H1 (cell line): Measurements from ENCODE around the gene CYTH1. TPM values are rescaled to one million over a fixed set of nuclear protein-coding genes. Genes with fewer than 3 reads are reported as not detected.

Experiments
- CTCF ChIA-PET: fragments of 300-600 bp; sonication (Branson Sonifier 250); formaldehyde crosslinking; loops from one replicate; lab custom pipeline; 2021; ENCODE audit not compliant: partially characterized antibody; lab: Charles Lee
- POLR2A ChIA-PET: fragments of 300-600 bp; sonication (Branson Sonifier 250); formaldehyde crosslinking; loops from one replicate; lab custom pipeline; 2021; ENCODE audit warnings: inconsistent platforms; ENCODE audit not compliant: partially characterized antibody; lab: Charles Lee
- DNase-seq, 2 experiments: peaks; one replicate each; pipeline versions ENCODE4 v3.0.0 to v3.0.0-alpha.2; 2010 to 2022; ENCODE audit warnings: low spot score in 2 of 2, low read depth in 1 of 2, mixed read lengths in 1 of 2
- FAIRE-seq: peaks from 2 replicates; lab custom pipeline; 2011; peaks lifted over from hg19 to GRCh38; lab: Jason Lieb, UNC
- H2AFZ ChIP-seq: 2 replicates; pipeline ENCODE4 v1.8.1; 2012; ENCODE audit warnings: low read length, inconsistent platforms
- H2AK5ac ChIP-seq: 2 replicates; pipeline ENCODE4 v1.6.1; 2013; ENCODE audit warnings: low read depth, low read length
- H2BK120ac ChIP-seq: replicated peaks from 2 replicates; pipeline ENCODE3; 2013; ENCODE audit warnings: low read depth, low read length, inconsistent platforms
- H2BK12ac ChIP-seq: 2 replicates; pipeline ENCODE4 v1.6.1; 2013; ENCODE audit warnings: low read depth, low read length
- H2BK15ac ChIP-seq: 2 replicates; pipeline ENCODE4 v1.6.1; 2013; ENCODE audit warnings: low read length
- H2BK20ac ChIP-seq: 2 replicates; pipeline ENCODE4 v1.6.1; 2013; ENCODE audit warnings: low read length
- H2BK5ac ChIP-seq: 2 replicates; pipeline ENCODE4 v1.6.1; 2013; ENCODE audit warnings: low read depth, low read length
- H3K14ac ChIP-seq: 2 replicates; pipeline ENCODE4 v1.6.1; 2013; ENCODE audit warnings: inconsistent platforms; ENCODE audit not compliant: insufficient read length
- H3K18ac ChIP-seq: 2 replicates; pipeline ENCODE4 v1.6.1; 2013; ENCODE audit warnings: low read length; ENCODE audit errors: extremely low read depth
- H3K23ac ChIP-seq: 2 replicates; pipeline ENCODE4 v1.6.1; 2013; ENCODE audit warnings: inconsistent platforms; ENCODE audit not compliant: insufficient read length
- H3K23me2 ChIP-seq: 2 replicates; pipeline ENCODE4 v1.6.1; 2013; ENCODE audit warnings: low read depth, low read length
- H3K27ac ChIP-seq: 2 replicates; pipeline ENCODE4 v1.6.1; 2011; ENCODE audit warnings: low read depth, low read length, inconsistent platforms
- H3K27me3 ChIP-seq, 4 experiments: replicated peaks in 1 of 4; 1 replicate in 1 of 4; 2 replicates in 3 of 4; pipeline versions ENCODE4 v1.6.1 to v1.8.1; 2011 to 2013; ENCODE audit warnings: low read length in 3 of 4, mild to moderate bottlenecking in 3 of 4, inconsistent platforms in 2 of 4, mixed read lengths in 2 of 4, moderate library complexity in 1 of 4; ENCODE audit not compliant: control insufficient read depth in 3 of 4, insufficient read depth in 3 of 4; ENCODE audit errors: extremely low read depth in 1 of 4
- H3K36me3 ChIP-seq, 4 experiments: 2 replicates each; pipeline versions ENCODE4 v1.6.1 to v1.8.1; 2011 to 2013; ENCODE audit warnings: mild to moderate bottlenecking in 4 of 4, low read length in 3 of 4, moderate library complexity in 2 of 4, control low read depth in 1 of 4, inconsistent platforms in 1 of 4; ENCODE audit not compliant: insufficient read depth in 4 of 4, control insufficient read depth in 2 of 4
- H3K4ac ChIP-seq: replicated peaks from 2 replicates; pipeline ENCODE3; 2013; ENCODE audit warnings: low read length, low read depth, mixed read lengths, inconsistent platforms; ENCODE audit not compliant: insufficient read length
- H3K4me1 ChIP-seq, 4 experiments: replicated peaks in 1 of 4; 1 replicate in 1 of 4; 2 replicates in 3 of 4; pipeline versions ENCODE4 v1.6.1 to v1.8.1; 2011 to 2013; ENCODE audit warnings: low read length in 3 of 4, inconsistent platforms in 2 of 4, mixed read lengths in 1 of 4; ENCODE audit not compliant: insufficient read depth in 4 of 4, control insufficient read depth in 3 of 4
- H3K4me2 ChIP-seq, 2 experiments: 2 replicates each; pipeline versions ENCODE4 v1.6.1 to v1.8.1; 2011 to 2013; ENCODE audit warnings: low read depth in 2 of 2, low read length in 2 of 2, control low read depth in 1 of 2, inconsistent platforms in 1 of 2, mild to moderate bottlenecking in 1 of 2; ENCODE audit not compliant: insufficient read depth in 1 of 2
- H3K4me3 ChIP-seq, 4 experiments: fragments of 200-600, 300-600 bp in 1 of 4; sonication (generic), shearing (Covaris generic), sonication (Bioruptor Twin) in 1 of 4; 2 replicates each; pipeline versions ENCODE4 v1.5.1 to v1.8.1; 2011 to 2016; ENCODE audit warnings: low read length in 4 of 4, low read depth in 3 of 4, control low read depth in 2 of 4, inconsistent platforms in 2 of 4, mild to moderate bottlenecking in 2 of 4, mixed read lengths in 1 of 4, moderate library complexity in 1 of 4; ENCODE audit not compliant: insufficient read depth in 2 of 4; ENCODE audit errors: extremely low read depth in 1 of 4
- H3K56ac ChIP-seq: replicated peaks from 2 replicates; pipeline ENCODE3; 2013; ENCODE audit warnings: low read depth, mild to moderate bottlenecking, mixed read lengths, low read length, inconsistent platforms; ENCODE audit not compliant: insufficient read length
- H3K79me1 ChIP-seq: 2 replicates; pipeline ENCODE4 v1.6.1; 2013; ENCODE audit warnings: low read depth, low read length, control low read depth
- H3K79me2 ChIP-seq, 2 experiments: 2 replicates each; pipeline versions ENCODE4 v1.6.1 to v1.8.1; 2012 to 2013; ENCODE audit warnings: low read length in 2 of 2, mild to moderate bottlenecking in 2 of 2, inconsistent platforms in 1 of 2; ENCODE audit not compliant: insufficient read depth in 2 of 2, control insufficient read depth in 1 of 2
- H3K9ac ChIP-seq, 4 experiments: replicated peaks in 1 of 4; 1 replicate in 1 of 4; 2 replicates in 3 of 4; pipeline versions ENCODE4 v1.6.1 to v1.8.1; 2011 to 2013; ENCODE audit warnings: low read depth in 3 of 4, low read length in 3 of 4, control low read depth in 2 of 4, mild to moderate bottlenecking in 2 of 4, moderate library complexity in 2 of 4, inconsistent platforms in 1 of 4; ENCODE audit errors: extremely low read depth in 1 of 4
- H3K9me3 ChIP-seq, 2 experiments: 2 replicates each; pipeline versions ENCODE4 v1.6.1 to v1.8.1; 2012 to 2013; ENCODE audit warnings: mild to moderate bottlenecking in 2 of 2, moderate library complexity in 2 of 2, control low read depth in 1 of 2, inconsistent platforms in 1 of 2, low read depth in 1 of 2, low read length in 1 of 2, mixed read lengths in 1 of 2; ENCODE audit not compliant: insufficient read depth in 2 of 2
- H4K20me1 ChIP-seq, 2 experiments: replicated peaks in 1 of 2; 2 replicates each; pipeline versions ENCODE3 to v1.8.1; 2011 to 2013; ENCODE audit warnings: inconsistent platforms in 2 of 2, low read length in 2 of 2, mild to moderate bottlenecking in 1 of 2; ENCODE audit not compliant: insufficient read depth in 2 of 2, control insufficient read depth in 1 of 2
- H4K5ac ChIP-seq: 2 replicates; pipeline ENCODE4 v1.6.1; 2013; ENCODE audit warnings: low read length, low read depth, mixed read lengths, inconsistent platforms; ENCODE audit not compliant: insufficient read length
- H4K8ac ChIP-seq: 2 replicates; pipeline ENCODE4 v1.8.0; 2013; ENCODE audit warnings: mild to moderate bottlenecking, moderate library complexity, low read length, inconsistent platforms; ENCODE audit not compliant: insufficient read depth; ENCODE audit errors: extremely low read depth
- H4K91ac ChIP-seq: replicated peaks from 2 replicates; pipeline ENCODE3; 2013; ENCODE audit warnings: low read length, mixed read lengths, inconsistent platforms; ENCODE audit not compliant: insufficient read length
- WGBS, 2 experiments: shearing (Covaris generic) in 1 of 2; methylation state at CpG; one replicate each; pipeline versions ENCODE4 v1.1.6 to v1.1.7; 2013 to 2015; ENCODE audit warnings: low lambda C conversion rate in 2 of 2, mixed read lengths in 2 of 2, inconsistent platforms in 1 of 2, low coverage in 1 of 2, missing lambda C conversion rate in 1 of 2; ENCODE audit not compliant: insufficient replicate concordance in 2 of 2, insufficient coverage in 1 of 2, insufficient read length in 1 of 2; ENCODE audit errors: extremely low coverage in 1 of 2, missing lambda C conversion rate in 1 of 2; 5-methylcytosine and 5-hydroxymethylcytosine counted together
- polyA plus RNA-seq, 7 experiments: library from polyadenylated mRNA; depleted of rRNA in 3 of 7; stranded (reverse) in 5 of 7; unstranded in 2 of 7; fragments of >200 nt in 5 of 7; fragments of 200-250 nt in 2 of 7; gene quantifications; 1 replicate in 5 of 7; 2 replicates in 1 of 7; 4 replicates in 1 of 7; pipeline versions ENCODE4 v1.2.1 to v1.2.3, GENCODE V29; 2011 to 2013; ENCODE audit warnings: missing spikeins in 2 of 7, mixed read lengths in 2 of 7
- total RNA-seq: library from RNA; stranded (reverse); fragmentation: NEBNext Ultra II Directional; extraction: Animal tissue kit (Norgen Biotek cat#: 25700); gene quantifications from 2 replicates; pipeline ENCODE4 v1.2.1, GENCODE V29; 2021

CYTH1 gene
- total and polyA plus RNA-seq, 2 of the 8 experiments (the other 6 are each of a cell fraction or from before 2014, with no cell fraction given): 12.8 to 14.8 TPM

GRCh38 chr17:78637643-78638420 is 144.2 kb downstream of the CYTH1 start:
- no peak overlapping the region for H4K8ac ChIP-seq
- no peaks in the 10 kb centered on the region for H4K20me1 ChIP-seq
- no peak overlapping the region for H2AK5ac ChIP-seq
- H4K91ac ChIP-seq: no peak overlapping the region
- H4K5ac ChIP-seq: no peak overlapping the region
- DNase-seq (no peak), FAIRE-seq (no peak)
- CTCF ChIA-PET: interaction anchor here (0.7 kb wide), 1 partner anchor 18 kb away, joined by 4 read pairs; no protein-coding TSS in a partner anchor
- H3K4me2 ChIP-seq: no peak overlapping the region
- no peaks in the 10 kb centered on the region for H3K79me1 ChIP-seq
- no peak overlapping the region for H2BK20ac ChIP-seq
- H3K18ac ChIP-seq: no peak overlapping the region
- H3K4me3 ChIP-seq: no peak overlapping the region
- no peak overlapping the region for H2BK12ac ChIP-seq
- H3K27ac ChIP-seq: no peak overlapping the region
- H3K27me3 ChIP-seq: no peaks in the 10 kb centered on the region
- no peak overlapping the region for H3K4ac ChIP-seq
- POLR2A ChIA-PET: no interaction called here
- no peak overlapping the region for H3K23ac ChIP-seq
- WGBS, 2 experiments: 85% methylated on average over 16 of the region's 16 CpGs; no CpG with 5 or more reads in 1 of the 2 experiments
- H2BK5ac ChIP-seq: no peak overlapping the region
- H3K36me3 ChIP-seq: no peaks in the 10 kb centered on the region
- H3K56ac ChIP-seq: no peak overlapping the region
- no peak overlapping the region for H2BK15ac ChIP-seq
- H3K9me3 ChIP-seq: no peaks in the 10 kb centered on the region; a peak in 1 of 4 replicates
- H2BK120ac ChIP-seq: no peak overlapping the region
- H3K4me1 ChIP-seq: no peaks in the 10 kb centered on the region
- H3K23me2 ChIP-seq: peaks cover 3% of the 10 kb centered on the region; the same call in 1 of the 2 replicates
- no peak overlapping the region for H3K9ac ChIP-seq
- H3K79me2 ChIP-seq: no peaks in the 10 kb centered on the region
- no peak overlapping the region for H3K14ac ChIP-seq
- no peak overlapping the region for H2AFZ ChIP-seq
